ENCODE measurements around the gene AHDC1.
"Not testable (repeated sequence)": the region's sequence is repeated elsewhere in the genome, so short reads cannot be mapped to it uniquely, and the experiment has no call there.

GRCh38 chr1:27619782-27620438 lies 16.0 kb upstream of the AHDC1 start:
- TF ChIP-seq, protein P1, sequence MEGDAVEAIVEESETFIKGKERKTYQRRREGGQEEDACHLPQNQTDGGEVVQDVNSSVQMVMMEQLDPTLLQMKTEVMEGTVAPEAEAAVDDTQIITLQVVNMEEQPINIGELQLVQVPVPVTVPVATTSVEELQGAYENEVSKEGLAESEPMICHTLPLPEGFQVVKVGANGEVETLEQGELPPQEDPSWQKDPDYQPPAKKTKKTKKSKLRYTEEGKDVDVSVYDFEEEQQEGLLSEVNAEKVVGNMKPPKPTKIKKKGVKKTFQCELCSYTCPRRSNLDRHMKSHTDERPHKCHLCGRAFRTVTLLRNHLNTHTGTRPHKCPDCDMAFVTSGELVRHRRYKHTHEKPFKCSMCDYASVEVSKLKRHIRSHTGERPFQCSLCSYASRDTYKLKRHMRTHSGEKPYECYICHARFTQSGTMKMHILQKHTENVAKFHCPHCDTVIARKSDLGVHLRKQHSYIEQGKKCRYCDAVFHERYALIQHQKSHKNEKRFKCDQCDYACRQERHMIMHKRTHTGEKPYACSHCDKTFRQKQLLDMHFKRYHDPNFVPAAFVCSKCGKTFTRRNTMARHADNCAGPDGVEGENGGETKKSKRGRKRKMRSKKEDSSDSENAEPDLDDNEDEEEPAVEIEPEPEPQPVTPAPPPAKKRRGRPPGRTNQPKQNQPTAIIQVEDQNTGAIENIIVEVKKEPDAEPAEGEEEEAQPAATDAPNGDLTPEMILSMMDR (IDR thresholded peaks at IDR 0.05; ENCODE audit: poor library complexity), result not testable (repeated sequence)
- not testable (repeated sequence) for TF ChIP-seq EZH2 (IDR thresholded peaks at IDR 0.05; ENCODE audit: borderline replicate concordance); EZH2phosphoT487 (IDR thresholded peaks at IDR 0.05; ENCODE audit: low read depth, severe bottlenecking, unreplicated experiment)
